HG03558 (cell line): ENCODE results near the gene LIN52.

Experiments
- ATAC-seq: cut with Tn5 transposase; IDR thresholded peaks from one replicate; pipeline ENCODE4 v1.9.1; 2021; ENCODE audit warnings: moderate number of reproducible peaks; ENCODE audit not compliant: unreplicated experiment; ENCODE audit errors: extremely low read depth

LIN52 gene

GRCh38 chr14:74084277-74085046 lies at the start of gene LIN52, which contains the start of gene ALDH6A1:
LIN52 (plus strand) TSS chr14:74084956; CDS start chr14:74084975, 19 bp downstream.
ALDH6A1 (minus strand) TSS chr14:74084453; CDS start chr14:74084394, 59 bp downstream.
- peak; percentile 70 for ATAC-seq

GRCh38 chr14:74035556-74035955 lies 49.2 kb upstream of the LIN52 start:
- no peak for ATAC-seq

GRCh38 chr14:74038020-74038859 lies 46.5 kb upstream of the LIN52 start:
- no peak for ATAC-seq

DNA sequence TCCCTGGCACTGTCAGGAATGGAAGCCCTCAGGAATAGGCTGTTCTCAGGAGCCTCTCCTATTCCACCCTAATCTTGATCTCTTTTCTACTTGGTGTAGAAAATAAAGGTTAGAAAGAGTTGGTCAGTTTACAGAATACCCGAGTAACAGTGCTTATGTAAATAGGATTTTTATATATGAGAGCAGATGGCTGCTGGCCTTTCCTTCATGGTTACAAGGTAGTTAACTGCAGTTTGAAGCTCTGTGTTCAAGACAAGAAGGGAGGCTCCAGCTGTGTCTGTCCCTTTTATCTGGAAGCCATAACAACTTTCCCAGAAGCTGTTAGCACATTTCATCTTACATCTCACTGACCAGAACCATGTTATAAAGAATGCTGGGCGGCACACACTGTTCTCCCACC lies 42.5 kb upstream of the LIN52 start:
- ATAC-seq: no peak

GRCh38 chr14:74045522-74045921 lies 39.2 kb upstream of the LIN52 start:
- ATAC-seq: no peak

GRCh38 chr14:74048281-74048680 lies 36.5 kb upstream of the LIN52 start:
- ATAC-seq: no peak

DNA sequence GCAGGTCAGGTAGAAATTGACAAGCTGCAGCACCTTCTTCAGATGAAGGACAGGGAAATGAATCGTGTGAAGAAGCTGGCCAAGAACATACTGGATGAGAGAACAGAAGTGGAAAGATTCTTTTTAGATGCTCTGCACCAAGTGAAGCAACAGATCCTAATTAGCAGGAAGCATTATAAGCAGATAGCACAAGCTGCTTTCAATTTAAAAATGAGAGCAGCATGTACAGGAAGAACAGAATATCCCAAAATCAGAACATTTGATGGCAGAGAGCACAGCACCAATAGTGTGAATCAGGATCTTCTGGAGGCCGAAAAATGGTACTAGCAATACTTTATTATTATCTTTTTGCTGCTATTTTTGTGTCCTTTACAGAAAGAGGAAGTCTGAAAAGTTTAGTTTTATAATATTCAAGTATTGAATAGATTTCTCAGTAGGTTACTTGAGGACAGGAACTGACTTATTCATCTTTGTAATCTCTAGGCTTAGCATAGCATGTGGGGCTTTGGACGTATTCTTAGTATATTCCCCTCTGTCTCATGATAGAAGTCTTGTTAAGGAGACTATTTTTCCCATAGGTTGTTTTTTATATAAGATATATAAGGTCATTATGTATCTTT lies 34.8 kb upstream of the LIN52 start:
- ATAC-seq: no peak

DNA sequence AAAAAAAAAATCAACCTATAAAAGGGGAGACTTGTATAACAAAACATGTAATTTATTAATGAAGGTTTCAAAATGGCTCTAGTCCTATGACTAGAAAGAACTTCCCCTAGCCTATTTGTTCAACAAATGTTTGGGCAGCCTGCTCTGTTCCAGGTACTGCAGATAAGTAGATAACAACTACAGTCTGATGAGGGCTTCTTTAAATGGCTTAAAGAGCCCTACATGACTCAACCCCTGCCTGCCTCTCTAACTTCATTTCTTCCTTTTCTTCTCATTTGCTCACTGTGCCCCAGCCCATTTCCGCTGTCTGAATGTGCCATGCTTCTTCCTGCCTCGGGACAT lies 22.0 kb upstream of the LIN52 start:
- ATAC-seq: no peak

GRCh38 chr14:74064426-74064825 lies 20.3 kb upstream of the LIN52 start:
- ATAC-seq: no peak

GRCh38 chr14:74064883-74065282 lies 19.9 kb upstream of the LIN52 start:
- no peak for ATAC-seq

GRCh38 chr14:74065746-74066575 lies 18.8 kb upstream of the LIN52 start:
- ATAC-seq: no peak

- no peak for ATAC-seq
Observed at GRCh38 chr14:74077401-74077800, 7.4 kb upstream of the LIN52 start.

- no peak for ATAC-seq
Observed at GRCh38 chr14:74080820-74081460, 3.8 kb upstream of the LIN52 start.

DNA sequence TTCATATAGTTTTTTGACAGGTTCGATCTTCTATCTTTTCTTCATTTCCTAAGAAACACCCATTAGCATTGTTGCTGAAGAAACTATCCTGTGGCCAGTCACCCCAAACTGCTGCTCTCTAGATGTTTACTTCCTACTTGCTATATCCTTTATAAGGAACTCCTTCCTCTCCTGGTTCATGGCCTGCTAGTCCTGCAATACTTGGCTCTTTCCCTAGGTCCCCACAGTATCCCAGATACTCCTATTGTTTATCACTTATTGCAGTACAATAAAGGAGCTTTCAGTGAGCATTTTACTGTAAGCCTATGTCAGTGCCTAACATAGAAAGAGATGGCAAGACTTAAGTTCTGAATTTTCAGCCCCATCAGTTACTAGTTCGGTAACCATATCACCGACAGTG lies 3.3 kb upstream of the LIN52 start:
- no peak for ATAC-seq

DNA sequence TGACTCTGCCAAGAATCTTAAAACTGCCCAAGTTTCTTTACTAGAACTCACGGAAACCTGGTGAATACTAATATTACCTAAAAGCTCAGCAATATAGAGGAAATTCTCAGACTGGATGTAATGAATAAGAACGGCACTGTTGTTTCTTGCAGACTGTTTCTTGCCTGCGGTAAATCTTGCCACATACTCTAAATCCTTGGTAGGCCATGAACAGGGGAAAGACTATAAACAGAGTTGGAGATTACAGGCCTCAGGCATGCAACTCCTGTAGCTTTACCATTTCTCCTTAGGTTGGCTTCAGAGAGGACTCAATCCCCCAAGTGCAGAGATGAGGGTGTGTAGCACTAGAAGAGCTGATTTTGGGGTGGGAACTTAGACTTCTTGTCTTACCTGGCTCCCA lies 1.6 kb upstream of the LIN52 start:
- ATAC-seq: no peak

- no peak for ATAC-seq
Observed at GRCh38 chr14:74083784-74084276, 926 bp upstream of the LIN52 start.

DNA sequence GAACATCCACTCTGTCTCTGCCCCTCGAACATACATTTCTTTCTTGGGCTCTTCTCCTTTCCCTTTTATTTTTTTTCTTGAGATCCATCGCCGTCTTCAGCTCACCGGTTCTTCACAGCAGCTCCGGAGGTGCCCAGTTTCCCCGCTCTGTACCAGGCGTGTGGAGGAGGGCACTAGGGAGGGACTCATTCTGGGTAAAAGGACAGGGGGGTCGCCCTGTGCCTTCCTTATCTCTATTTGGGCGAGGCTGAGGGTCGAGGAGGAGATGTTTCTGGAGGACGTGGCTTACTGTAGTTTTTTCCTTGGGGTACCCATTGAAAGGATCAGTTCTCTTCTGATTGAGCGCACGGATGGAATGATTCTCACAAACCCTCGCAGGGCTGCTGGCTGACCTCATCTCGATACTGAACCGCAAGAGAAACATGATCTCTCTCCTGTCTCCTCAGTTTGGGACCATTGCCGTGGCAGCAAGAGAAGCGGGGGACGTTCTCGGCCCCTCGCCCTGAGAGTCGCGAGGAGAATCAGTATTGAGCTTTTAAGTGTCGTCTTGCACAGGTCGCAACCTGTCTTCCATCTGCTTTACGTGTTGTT lies 386 bp downstream of the LIN52 start:
- ATAC-seq: no peak

- ATAC-seq: no peak
Observed at GRCh38 chr14:74085828-74086227, 1.1 kb downstream of the LIN52 start.
